Measurements from ENCODE around the gene TCERG1. TPM values are rescaled to one million over a fixed set of nuclear protein-coding genes. Genes with fewer than 3 reads are reported as not detected.

Gene TCERG1
- total and polyA plus RNA-seq, 3 donors from 2014 or later: 43.0 to 134 (median 122) TPM

DNA sequence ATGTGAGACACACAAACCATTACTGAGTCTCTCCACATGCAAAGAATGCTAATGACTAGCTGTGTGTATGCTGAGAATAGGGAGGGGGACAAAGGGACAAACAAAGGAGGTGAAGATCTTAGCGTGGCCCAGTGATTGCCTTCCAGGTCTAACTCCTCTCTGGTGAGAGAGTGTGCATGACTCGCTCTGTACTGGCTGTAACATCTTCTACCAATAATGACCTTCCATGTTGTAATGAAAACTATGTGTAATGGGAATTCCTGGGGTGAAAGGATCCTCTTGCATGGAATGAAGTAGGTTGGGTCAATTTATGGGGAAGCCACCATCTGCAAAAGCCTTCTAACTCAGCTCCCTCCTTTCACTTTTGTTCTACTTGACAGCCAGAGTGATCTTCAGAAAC is 93.3 kb downstream of the TCERG1 start:
- Histone ChIP-seq H3K4me1 (no peaks in the 10 kb centered on the region), H3K9me3 (no peaks in the 10 kb centered on the region), H3K4me3 (no peak overlapping the region), H3K27ac (no peak overlapping the region), H3K27me3 (no peaks in the 10 kb centered on the region), H3K36me3 (ENCODE audit: low read depth, missing control alignments) (no peaks in the 10 kb centered on the region)
- DNase-seq: no peak
- TF ChIP-seq, protein P1, sequence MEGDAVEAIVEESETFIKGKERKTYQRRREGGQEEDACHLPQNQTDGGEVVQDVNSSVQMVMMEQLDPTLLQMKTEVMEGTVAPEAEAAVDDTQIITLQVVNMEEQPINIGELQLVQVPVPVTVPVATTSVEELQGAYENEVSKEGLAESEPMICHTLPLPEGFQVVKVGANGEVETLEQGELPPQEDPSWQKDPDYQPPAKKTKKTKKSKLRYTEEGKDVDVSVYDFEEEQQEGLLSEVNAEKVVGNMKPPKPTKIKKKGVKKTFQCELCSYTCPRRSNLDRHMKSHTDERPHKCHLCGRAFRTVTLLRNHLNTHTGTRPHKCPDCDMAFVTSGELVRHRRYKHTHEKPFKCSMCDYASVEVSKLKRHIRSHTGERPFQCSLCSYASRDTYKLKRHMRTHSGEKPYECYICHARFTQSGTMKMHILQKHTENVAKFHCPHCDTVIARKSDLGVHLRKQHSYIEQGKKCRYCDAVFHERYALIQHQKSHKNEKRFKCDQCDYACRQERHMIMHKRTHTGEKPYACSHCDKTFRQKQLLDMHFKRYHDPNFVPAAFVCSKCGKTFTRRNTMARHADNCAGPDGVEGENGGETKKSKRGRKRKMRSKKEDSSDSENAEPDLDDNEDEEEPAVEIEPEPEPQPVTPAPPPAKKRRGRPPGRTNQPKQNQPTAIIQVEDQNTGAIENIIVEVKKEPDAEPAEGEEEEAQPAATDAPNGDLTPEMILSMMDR (IDR thresholded peaks at IDR 0.05): no peak
- TF ChIP-seq POLR2A (IDR thresholded peaks at IDR 0.05): no peak
- intact Hi-C loops (cut with DNase I; ENCODE audit: low total_unique reads): loop anchor here (10.0 kb wide), 1 partner anchor 424 kb away; no protein-coding TSS in a partner anchor
- WGBS, 2 donors: 87 to 89% methylated on average over 2 of the region's 2 CpGs

DNA sequence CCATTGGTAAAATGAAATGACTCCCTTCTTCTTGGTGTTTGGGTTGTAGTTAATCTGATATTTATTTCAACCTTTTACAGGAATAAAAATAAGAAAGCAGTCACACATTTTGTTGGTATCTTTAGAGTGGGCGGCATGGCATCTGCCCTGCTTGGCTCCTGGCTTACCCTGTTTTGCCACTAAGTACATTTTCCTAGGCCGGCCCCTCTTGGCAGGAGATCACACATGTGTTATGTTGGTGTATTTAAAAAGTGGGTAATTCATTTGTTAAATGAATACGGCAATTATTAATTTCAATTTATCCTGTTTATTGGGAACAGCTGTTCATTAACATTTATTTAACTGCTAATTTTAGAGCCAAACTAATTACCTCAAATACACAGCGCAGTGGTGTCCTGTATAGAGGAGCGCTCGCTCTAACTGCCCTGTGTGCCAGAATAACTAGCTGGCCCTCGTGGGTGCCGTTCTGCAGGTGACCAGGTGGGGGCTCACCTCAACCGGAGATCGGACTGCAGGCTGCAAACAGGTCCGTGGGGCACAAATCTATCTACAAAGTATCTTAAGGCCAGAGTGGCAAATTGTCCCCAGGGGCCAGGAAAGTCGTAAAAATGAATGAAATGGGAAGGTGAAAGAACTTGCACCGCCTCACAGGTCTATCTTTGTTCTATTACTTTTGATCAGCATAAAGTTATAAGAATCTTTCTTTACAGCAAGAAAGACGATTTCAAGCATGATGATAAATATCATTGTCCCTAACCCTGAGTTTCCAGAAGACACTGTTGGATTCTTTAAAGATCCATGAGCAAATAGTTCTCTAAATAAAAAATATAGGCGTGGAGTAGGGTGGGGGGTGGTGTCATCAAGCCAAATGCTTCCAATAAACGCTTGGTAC is 95.1 kb downstream of the TCERG1 start:
- H3K36me3 ChIP-seq (ENCODE audit: low read depth, missing control alignments): no peaks in the 10 kb centered on the region
- TF ChIP-seq, protein P1 (IDR thresholded peaks at IDR 0.05): peak; percentile 55 to 73 (median 63)
- no peak for TF ChIP-seq POLR2A (IDR thresholded peaks at IDR 0.05)
- H3K9me3 ChIP-seq: no peaks in the 10 kb centered on the region
- WGBS, 2 donors: 24 to 27% methylated on average over 16 of the region's 16 CpGs
- H3K27me3 ChIP-seq: no peaks in the 10 kb centered on the region
- intact Hi-C loops (cut with DNase I; ENCODE audit: low total_unique reads): loop anchor here (10.0 kb wide), 1 partner anchor 423 kb away; no protein-coding TSS in a partner anchor
- no peak overlapping the region for H3K4me3 ChIP-seq
- H3K27ac ChIP-seq: no peak overlapping the region
- no peaks in the 10 kb centered on the region for H3K4me1 ChIP-seq
- DNase-seq: peak; percentile 87

DNA sequence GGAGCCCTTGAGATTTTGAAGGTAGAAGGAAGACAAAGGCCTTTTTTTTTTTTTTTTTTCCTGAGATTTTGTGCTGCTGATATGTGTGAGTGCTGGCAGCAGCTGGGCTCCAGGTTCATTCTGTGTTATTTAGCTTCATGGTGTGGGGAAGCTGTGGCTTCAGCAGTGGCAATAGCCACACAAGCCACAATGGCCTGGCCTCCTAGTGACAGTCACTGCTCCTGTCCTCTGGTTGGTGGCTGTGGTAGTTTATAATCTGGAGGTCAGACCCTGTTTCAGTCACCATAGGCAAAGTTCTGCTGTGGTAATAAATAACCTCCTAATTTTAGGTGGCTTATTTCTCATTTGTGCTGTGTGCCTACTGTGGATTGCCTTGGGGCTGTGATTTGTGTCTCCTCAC is 97.1 kb downstream of the TCERG1 start:
- Histone ChIP-seq H3K9me3 (no peaks in the 10 kb centered on the region), H3K36me3 (ENCODE audit: low read depth, missing control alignments) (no peaks in the 10 kb centered on the region), H3K4me1 (no peaks in the 10 kb centered on the region), H3K27ac (no peak overlapping the region), H3K27me3 (no peaks in the 10 kb centered on the region), H3K4me3 (no peak overlapping the region)
- no peak for DNase-seq
- TF ChIP-seq, protein P1 (IDR thresholded peaks at IDR 0.05): no peak
- no peak for TF ChIP-seq POLR2A (IDR thresholded peaks at IDR 0.05)
- intact Hi-C loops (cut with DNase I; ENCODE audit: low total_unique reads): loop anchor here (10.0 kb wide), 1 partner anchor 421 kb away; no protein-coding TSS in a partner anchor

DNA sequence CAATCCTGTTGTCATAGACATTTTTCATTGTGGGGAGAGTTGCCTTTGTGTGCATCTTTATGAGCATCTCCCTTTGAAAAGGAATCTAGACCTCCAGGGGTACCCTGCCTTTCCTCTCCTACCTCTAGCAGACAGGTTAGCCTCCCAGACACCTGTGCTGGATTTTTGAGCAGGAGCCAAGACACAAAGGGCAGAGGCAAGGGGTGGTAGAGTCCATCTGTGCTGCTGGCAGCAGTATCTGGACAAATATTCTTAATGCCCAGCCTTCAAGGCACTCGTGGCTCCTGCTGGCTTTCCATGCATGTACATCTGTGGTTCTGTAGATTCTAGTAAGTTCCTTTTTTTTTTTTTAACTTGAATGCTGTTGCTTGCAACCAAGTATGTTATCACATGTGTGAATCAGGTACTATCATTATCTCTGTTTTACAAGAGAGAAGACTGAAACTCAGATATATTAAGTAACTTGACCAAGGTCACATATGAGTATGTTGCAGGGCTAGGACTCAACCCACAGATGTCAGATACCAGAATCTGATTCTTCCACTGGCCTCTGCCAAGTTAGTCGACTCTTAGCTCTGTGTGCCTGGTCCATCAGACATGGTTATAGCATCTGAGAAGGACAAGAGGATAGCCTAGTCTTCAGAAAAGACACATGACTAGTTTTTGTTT is 101.8 kb downstream of the TCERG1 start:
- Histone ChIP-seq H3K4me1 (no peaks in the 10 kb centered on the region), H3K4me3 (no peak overlapping the region), H3K36me3 (ENCODE audit: low read depth, missing control alignments) (no peaks in the 10 kb centered on the region), H3K27me3 (no peaks in the 10 kb centered on the region), H3K9me3 (no peaks in the 10 kb centered on the region), H3K27ac (no peak overlapping the region)
- 49 to 53% methylated on average over 2 of the region's 2 CpGs for WGBS, 2 donors
- TF ChIP-seq, protein P1 (IDR thresholded peaks at IDR 0.05): no peak
- no peak for TF ChIP-seq POLR2A (IDR thresholded peaks at IDR 0.05)
- intact Hi-C loops (cut with DNase I; ENCODE audit: low total_unique reads): loop anchor here (10.0 kb wide), 1 partner anchor 416 kb away; no protein-coding TSS in a partner anchor
- no peak for DNase-seq
